Measurements from ENCODE around the gene ASIC1.
A peak's percentile ranks its signal among the peaks of the same experiment; 100 is the strongest.

Gene ASIC1

DNA sequence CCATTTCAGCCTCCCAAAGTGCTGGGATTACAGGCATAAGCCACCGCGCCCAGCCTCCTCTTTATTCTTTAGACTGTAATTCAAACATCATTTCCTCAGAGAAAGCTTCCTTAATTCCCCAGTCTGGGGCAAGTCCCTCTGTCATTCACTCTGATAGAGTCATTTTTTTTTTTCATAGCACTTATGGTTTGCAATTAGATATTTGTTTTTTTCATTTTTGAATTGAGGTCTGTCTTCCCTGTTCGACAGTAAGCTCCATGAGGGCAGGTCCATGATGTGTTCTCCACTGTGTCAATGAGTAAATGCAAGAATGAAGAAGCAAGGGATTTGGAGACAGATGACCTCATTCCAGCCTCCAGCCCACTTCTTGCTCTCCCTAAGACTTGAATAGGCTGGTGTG, 12.1 kb downstream of the ASIC1 start:
- Histone ChIP-seq H3K4me1 (peaks cover 23% of the 10 kb centered on the region), H3K9me3 (no peaks in the 10 kb centered on the region)
- TF ChIP-seq Cebpa-rat (IDR thresholded peaks at IDR 0.05) = no peak

GRCh38 chr12:50070314-50071060, 13.1 kb downstream of the ASIC1 start:
- no peaks in the 10 kb centered on the region for H3K27me3 ChIP-seq
- no peaks in the 10 kb centered on the region for H3K9me3 ChIP-seq
- peaks cover 23% of the 10 kb centered on the region for H3K4me1 ChIP-seq
- H3K4me2 ChIP-seq = peak overlapping the region; percentile 45; the same call in 1 of the 2 replicates
- no peak overlapping the region for H3K4me3 ChIP-seq
- H3K9ac ChIP-seq = no peak overlapping the region
- no peaks in the 10 kb centered on the region for H3K36me3 ChIP-seq
- no peaks in the 10 kb centered on the region for H4K20me1 ChIP-seq
- H3K27ac ChIP-seq = no peak overlapping the region
- no peak for TF ChIP-seq Cebpa-rat (IDR thresholded peaks at IDR 0.05)

More for the DNA sequence above, 12.1 kb downstream of the ASIC1 start:
- no peak overlapping the region for H3K4me3 ChIP-seq
- no peak overlapping the region for H3K4me2 ChIP-seq
- H3K27me3 ChIP-seq = no peaks in the 10 kb centered on the region
- no peaks in the 10 kb centered on the region for H3K36me3 ChIP-seq
- no peak overlapping the region for H3K9ac ChIP-seq
- H3K27ac ChIP-seq = no peak overlapping the region
- no peaks in the 10 kb centered on the region for H4K20me1 ChIP-seq

- no peak for TF ChIP-seq Cebpa-rat (IDR thresholded peaks at IDR 0.05)
- no peaks in the 10 kb centered on the region for H3K9me3 ChIP-seq
- no peak overlapping the region for H3K4me2 ChIP-seq
- no peak overlapping the region for H3K27ac ChIP-seq
- H3K27me3 ChIP-seq = no peaks in the 10 kb centered on the region
- H3K4me3 ChIP-seq = no peak overlapping the region
- peaks cover 25% of the 10 kb centered on the region for H3K4me1 ChIP-seq
- no peaks in the 10 kb centered on the region for H4K20me1 ChIP-seq
- H3K9ac ChIP-seq = no peak overlapping the region
- H3K36me3 ChIP-seq = no peaks in the 10 kb centered on the region
These were observed 15.0 kb downstream of the ASIC1 start for GRCh38 chr12:50072198-50072907.

DNA sequence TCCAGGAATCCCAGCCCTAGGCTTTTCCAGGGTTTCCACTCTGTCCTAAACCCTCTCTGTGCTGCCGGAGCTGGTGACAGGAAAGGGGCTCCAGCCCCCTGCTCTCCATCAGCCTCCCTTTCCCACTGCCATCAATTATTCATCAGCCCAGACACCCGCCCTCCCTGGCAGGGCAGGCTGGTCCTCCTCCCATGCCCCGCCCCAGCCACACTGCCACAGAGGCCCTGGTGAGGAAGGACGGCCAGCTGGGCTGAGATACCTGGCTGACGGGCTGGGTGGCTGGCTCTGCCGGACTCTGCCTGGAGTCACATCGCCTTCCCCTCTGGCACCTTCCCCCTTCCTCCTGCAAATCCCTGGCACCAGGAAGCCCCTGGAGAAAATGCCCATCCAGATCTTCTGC, 15.8 kb downstream of the ASIC1 start:
- no peaks in the 10 kb centered on the region for H3K36me3 ChIP-seq
- no peaks in the 10 kb centered on the region for H4K20me1 ChIP-seq
- H3K4me2 ChIP-seq = no peak overlapping the region
- no peak overlapping the region for H3K9ac ChIP-seq
- no peak for TF ChIP-seq Cebpa-rat (IDR thresholded peaks at IDR 0.05)
- H3K27me3 ChIP-seq = no peaks in the 10 kb centered on the region
- H3K4me3 ChIP-seq = no peak overlapping the region
- no peaks in the 10 kb centered on the region for H3K9me3 ChIP-seq
- H3K4me1 ChIP-seq = peaks cover 33% of the 10 kb centered on the region
- no peak overlapping the region for H3K27ac ChIP-seq

DNA sequence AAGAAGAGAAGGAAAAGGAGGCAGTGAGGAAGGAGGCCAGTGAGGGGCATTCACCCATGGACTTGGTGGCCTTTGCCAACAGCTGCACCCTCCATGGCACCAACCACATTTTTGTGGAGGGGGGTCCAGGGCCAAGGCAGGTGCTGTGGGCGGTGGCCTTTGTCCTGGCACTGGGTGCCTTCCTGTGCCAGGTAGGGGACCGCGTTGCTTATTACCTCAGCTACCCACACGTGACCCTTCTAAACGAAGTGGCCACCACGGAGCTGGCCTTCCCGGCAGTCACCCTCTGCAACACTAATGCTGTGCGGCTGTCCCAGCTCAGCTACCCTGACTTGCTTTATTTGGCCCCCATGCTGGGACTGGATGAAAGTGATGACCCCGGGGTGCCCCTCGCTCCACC, 16.3 kb downstream of the ASIC1 start:
- no peaks in the 10 kb centered on the region for H3K27me3 ChIP-seq
- no peak overlapping the region for H3K4me3 ChIP-seq
- no peaks in the 10 kb centered on the region for H3K36me3 ChIP-seq
- H3K4me2 ChIP-seq = no peak overlapping the region
- H3K9me3 ChIP-seq = no peaks in the 10 kb centered on the region
- H3K4me1 ChIP-seq = peaks cover 33% of the 10 kb centered on the region
- no peak overlapping the region for H3K27ac ChIP-seq
- no peak for TF ChIP-seq Cebpa-rat (IDR thresholded peaks at IDR 0.05)
- H3K9ac ChIP-seq = no peak overlapping the region
- H4K20me1 ChIP-seq = no peaks in the 10 kb centered on the region

DNA sequence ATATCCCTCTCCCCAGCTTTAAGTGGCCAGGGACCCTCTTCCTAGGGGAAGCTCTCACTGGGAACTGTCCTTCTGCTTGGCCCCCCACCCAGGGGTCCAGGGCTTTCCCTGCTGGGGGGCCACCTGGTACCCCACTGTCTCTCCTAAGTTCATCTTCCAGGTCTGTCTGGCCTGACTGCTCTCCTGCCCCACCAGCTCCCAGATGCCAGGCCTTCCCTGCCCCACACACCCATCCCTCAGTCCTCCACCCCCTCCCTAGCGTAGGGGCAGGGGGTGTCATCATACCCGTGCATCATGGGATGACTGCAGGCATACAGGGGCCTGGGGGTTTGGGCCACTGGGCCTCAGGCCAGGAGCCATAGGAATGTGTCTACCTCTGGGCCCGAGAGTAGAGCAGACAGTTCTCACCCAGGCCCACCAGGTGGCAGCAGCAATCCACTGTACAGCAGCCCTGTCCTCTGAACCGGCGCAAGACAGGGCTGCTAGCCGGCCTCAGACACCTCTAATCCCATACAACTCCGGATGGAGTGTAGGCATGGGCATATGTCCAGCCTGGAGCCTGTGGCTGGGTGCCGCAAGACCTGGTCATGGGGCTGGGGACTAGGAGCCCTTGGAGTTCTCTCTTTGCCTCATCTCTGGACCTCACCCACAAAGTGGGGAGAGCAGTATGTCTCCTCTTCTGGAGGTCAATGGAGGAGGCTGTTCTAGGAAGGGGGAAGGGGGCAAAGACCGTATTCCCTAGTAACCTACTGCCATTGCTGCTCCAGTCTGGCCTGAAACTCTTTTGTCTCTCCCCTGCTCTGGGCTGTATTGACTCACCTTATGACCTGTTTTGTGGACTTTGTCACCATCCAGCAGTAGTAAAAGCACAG, 17.8 kb downstream of the ASIC1 start:
- Histone ChIP-seq H4K20me1 (no peaks in the 10 kb centered on the region), H3K27ac (no peak overlapping the region; the same call in 1 of the 2 replicates), H3K4me2 (no peak overlapping the region), H3K27me3 (no peaks in the 10 kb centered on the region), H3K4me1 (peaks cover 31% of the 10 kb centered on the region), H3K9me3 (no peaks in the 10 kb centered on the region), H3K9ac (no peak overlapping the region), H3K36me3 (no peaks in the 10 kb centered on the region), H3K4me3 (no peak overlapping the region)
- no peak for TF ChIP-seq Cebpa-rat (IDR thresholded peaks at IDR 0.05)

DNA sequence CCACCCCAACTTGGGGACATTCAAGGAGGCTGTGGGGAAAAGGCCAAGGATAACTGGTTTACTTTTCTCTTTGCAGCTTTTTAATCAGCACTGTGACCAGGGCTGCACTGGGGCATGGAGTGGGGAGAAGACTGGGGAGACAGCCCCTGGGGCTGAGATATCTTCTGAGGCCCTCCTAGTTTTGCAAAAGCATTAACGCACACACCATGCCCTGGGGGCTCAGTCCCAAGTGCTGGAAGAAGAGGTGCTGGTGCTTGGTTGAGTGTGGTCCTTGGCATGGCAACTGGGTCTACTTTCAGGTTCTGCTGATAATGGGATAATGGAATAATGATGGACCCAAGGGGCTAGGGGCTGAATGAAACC, 18.4 kb downstream of the ASIC1 start:
- no peak for TF ChIP-seq Cebpa-rat (IDR thresholded peaks at IDR 0.05)
- Histone ChIP-seq H3K4me3 (no peak overlapping the region), H3K9ac (no peak overlapping the region), H3K9me3 (no peaks in the 10 kb centered on the region), H3K36me3 (no peaks in the 10 kb centered on the region), H3K4me2 (no peak overlapping the region), H3K27ac (no peak overlapping the region), H4K20me1 (no peaks in the 10 kb centered on the region), H3K27me3 (no peaks in the 10 kb centered on the region), H3K4me1 (peaks cover 25% of the 10 kb centered on the region)

- H4K20me1 ChIP-seq = no peaks in the 10 kb centered on the region
- TF ChIP-seq Cebpa-rat (IDR thresholded peaks at IDR 0.05) = no peak
- H3K9ac ChIP-seq = peak overlapping the region; percentile 61
- peak overlapping the region; percentile 53 for H3K27ac ChIP-seq
- H3K4me3 ChIP-seq = no peak overlapping the region
- H3K9me3 ChIP-seq = no peaks in the 10 kb centered on the region
- H3K36me3 ChIP-seq = no peaks in the 10 kb centered on the region
- peaks cover 23% of the 10 kb centered on the region for H3K4me1 ChIP-seq
- H3K27me3 ChIP-seq = no peaks in the 10 kb centered on the region
- peak overlapping the region; percentile 69 for H3K4me2 ChIP-seq
These were observed 19.7 kb downstream of the ASIC1 start for GRCh38 chr12:50077099-50077498.

DNA sequence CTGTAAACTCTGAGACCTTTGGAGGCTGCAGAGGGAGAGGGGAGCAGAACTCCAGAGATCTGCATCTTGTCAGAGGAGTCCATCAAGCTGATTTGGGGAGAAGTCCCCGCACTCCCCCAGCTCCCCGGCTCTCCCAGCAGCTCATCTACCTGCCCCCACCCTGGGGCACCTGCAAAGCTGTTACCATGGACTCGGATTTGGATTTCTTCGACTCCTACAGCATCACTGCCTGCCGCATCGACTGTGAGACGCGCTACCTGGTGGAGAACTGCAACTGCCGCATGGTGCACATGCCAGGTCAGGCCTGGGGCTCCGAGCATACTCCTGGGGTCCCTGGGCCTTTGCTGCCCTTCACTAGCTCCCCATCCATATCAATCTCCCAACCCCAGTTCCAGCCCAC, 20.9 kb downstream of the ASIC1 start:
- Histone ChIP-seq H3K4me2 (no peak overlapping the region), H3K27me3 (no peaks in the 10 kb centered on the region), H3K9me3 (no peaks in the 10 kb centered on the region), H4K20me1 (no peaks in the 10 kb centered on the region), H3K36me3 (no peaks in the 10 kb centered on the region), H3K27ac (no peak overlapping the region), H3K4me1 (peaks cover 23% of the 10 kb centered on the region), H3K4me3 (no peak overlapping the region), H3K9ac (no peak overlapping the region)
- TF ChIP-seq Cebpa-rat (IDR thresholded peaks at IDR 0.05) = no peak

DNA sequence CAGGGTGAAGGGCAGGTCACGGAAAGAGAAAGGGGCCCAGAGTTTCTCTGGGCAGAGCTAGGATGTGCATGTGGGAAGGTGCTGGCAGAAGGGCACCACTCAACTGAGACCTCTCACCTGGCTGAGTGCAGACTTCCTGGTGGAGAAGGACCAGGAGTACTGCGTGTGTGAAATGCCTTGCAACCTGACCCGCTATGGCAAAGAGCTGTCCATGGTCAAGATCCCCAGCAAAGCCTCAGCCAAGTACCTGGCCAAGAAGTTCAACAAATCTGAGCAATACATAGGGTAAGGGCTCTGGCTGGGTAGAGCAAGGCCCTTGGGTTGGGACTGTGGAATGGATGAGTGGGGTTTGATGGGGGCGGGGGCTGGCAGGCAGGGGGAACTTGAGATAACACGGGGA, 22.4 kb downstream of the ASIC1 start:
- no peak for TF ChIP-seq Cebpa-rat (IDR thresholded peaks at IDR 0.05)
- Histone ChIP-seq H3K4me2 (no peak overlapping the region), H3K27me3 (no peaks in the 10 kb centered on the region), H3K9ac (no peak overlapping the region), H3K4me1 (peaks cover 33% of the 10 kb centered on the region), H3K4me3 (no peak overlapping the region), H3K27ac (no peak overlapping the region), H3K36me3 (no peaks in the 10 kb centered on the region), H3K9me3 (no peaks in the 10 kb centered on the region), H4K20me1 (no peaks in the 10 kb centered on the region)
